H1 (cell line): ENCODE data around the gene CFL2. TPM values are rescaled to one million over a fixed set of nuclear protein-coding genes. Genes with fewer than 3 reads are reported as not detected.

ENCODE experiments used
- CTCF ChIA-PET: fragments of 300-600 bp; sonication (Branson Sonifier 250); formaldehyde crosslinking; loops from one replicate; lab custom pipeline; 2021; ENCODE audit not compliant: partially characterized antibody; lab: Charles Lee
- POLR2A ChIA-PET: fragments of 300-600 bp; sonication (Branson Sonifier 250); formaldehyde crosslinking; loops from one replicate; lab custom pipeline; 2021; ENCODE audit warnings: inconsistent platforms; ENCODE audit not compliant: partially characterized antibody; lab: Charles Lee
- DNase-seq, 2 experiments: peaks; one replicate each; pipeline versions ENCODE4 v3.0.0 to v3.0.0-alpha.2; 2010 to 2022; ENCODE audit warnings: low spot score in 2 of 2, low read depth in 1 of 2, mixed read lengths in 1 of 2
- FAIRE-seq: peaks from 2 replicates; lab custom pipeline; 2011; peaks lifted over from hg19 to GRCh38; lab: Jason Lieb, UNC
- H2AFZ ChIP-seq: 2 replicates; pipeline ENCODE4 v1.8.1; 2012; ENCODE audit warnings: low read length, inconsistent platforms
- H2AK5ac ChIP-seq: 2 replicates; pipeline ENCODE4 v1.6.1; 2013; ENCODE audit warnings: low read depth, low read length
- H2BK120ac ChIP-seq: replicated peaks from 2 replicates; pipeline ENCODE3; 2013; ENCODE audit warnings: low read depth, low read length, inconsistent platforms
- H2BK12ac ChIP-seq: 2 replicates; pipeline ENCODE4 v1.6.1; 2013; ENCODE audit warnings: low read depth, low read length
- H2BK15ac ChIP-seq: 2 replicates; pipeline ENCODE4 v1.6.1; 2013; ENCODE audit warnings: low read length
- H2BK20ac ChIP-seq: 2 replicates; pipeline ENCODE4 v1.6.1; 2013; ENCODE audit warnings: low read length
- H2BK5ac ChIP-seq: 2 replicates; pipeline ENCODE4 v1.6.1; 2013; ENCODE audit warnings: low read depth, low read length
- H3K14ac ChIP-seq: 2 replicates; pipeline ENCODE4 v1.6.1; 2013; ENCODE audit warnings: inconsistent platforms; ENCODE audit not compliant: insufficient read length
- H3K18ac ChIP-seq: 2 replicates; pipeline ENCODE4 v1.6.1; 2013; ENCODE audit warnings: low read length; ENCODE audit errors: extremely low read depth
- H3K23ac ChIP-seq: 2 replicates; pipeline ENCODE4 v1.6.1; 2013; ENCODE audit warnings: inconsistent platforms; ENCODE audit not compliant: insufficient read length
- H3K23me2 ChIP-seq: 2 replicates; pipeline ENCODE4 v1.6.1; 2013; ENCODE audit warnings: low read depth, low read length
- H3K27ac ChIP-seq: 2 replicates; pipeline ENCODE4 v1.6.1; 2011; ENCODE audit warnings: low read depth, low read length, inconsistent platforms
- H3K27me3 ChIP-seq, 4 experiments: replicated peaks in 1 of 4; 1 replicate in 1 of 4; 2 replicates in 3 of 4; pipeline versions ENCODE4 v1.6.1 to v1.8.1; 2011 to 2013; ENCODE audit warnings: low read length in 3 of 4, mild to moderate bottlenecking in 3 of 4, inconsistent platforms in 2 of 4, mixed read lengths in 2 of 4, moderate library complexity in 1 of 4; ENCODE audit not compliant: control insufficient read depth in 3 of 4, insufficient read depth in 3 of 4; ENCODE audit errors: extremely low read depth in 1 of 4
- H3K36me3 ChIP-seq, 4 experiments: 2 replicates each; pipeline versions ENCODE4 v1.6.1 to v1.8.1; 2011 to 2013; ENCODE audit warnings: mild to moderate bottlenecking in 4 of 4, low read length in 3 of 4, moderate library complexity in 2 of 4, control low read depth in 1 of 4, inconsistent platforms in 1 of 4; ENCODE audit not compliant: insufficient read depth in 4 of 4, control insufficient read depth in 2 of 4
- H3K4ac ChIP-seq: replicated peaks from 2 replicates; pipeline ENCODE3; 2013; ENCODE audit warnings: low read length, low read depth, mixed read lengths, inconsistent platforms; ENCODE audit not compliant: insufficient read length
- H3K4me1 ChIP-seq, 4 experiments: replicated peaks in 1 of 4; 1 replicate in 1 of 4; 2 replicates in 3 of 4; pipeline versions ENCODE4 v1.6.1 to v1.8.1; 2011 to 2013; ENCODE audit warnings: low read length in 3 of 4, inconsistent platforms in 2 of 4, mixed read lengths in 1 of 4; ENCODE audit not compliant: insufficient read depth in 4 of 4, control insufficient read depth in 3 of 4
- H3K4me2 ChIP-seq, 2 experiments: 2 replicates each; pipeline versions ENCODE4 v1.6.1 to v1.8.1; 2011 to 2013; ENCODE audit warnings: low read depth in 2 of 2, low read length in 2 of 2, control low read depth in 1 of 2, inconsistent platforms in 1 of 2, mild to moderate bottlenecking in 1 of 2; ENCODE audit not compliant: insufficient read depth in 1 of 2
- H3K4me3 ChIP-seq, 4 experiments: fragments of 200-600, 300-600 bp in 1 of 4; sonication (generic), shearing (Covaris generic), sonication (Bioruptor Twin) in 1 of 4; 2 replicates each; pipeline versions ENCODE4 v1.5.1 to v1.8.1; 2011 to 2016; ENCODE audit warnings: low read length in 4 of 4, low read depth in 3 of 4, control low read depth in 2 of 4, inconsistent platforms in 2 of 4, mild to moderate bottlenecking in 2 of 4, mixed read lengths in 1 of 4, moderate library complexity in 1 of 4; ENCODE audit not compliant: insufficient read depth in 2 of 4; ENCODE audit errors: extremely low read depth in 1 of 4
- H3K56ac ChIP-seq: replicated peaks from 2 replicates; pipeline ENCODE3; 2013; ENCODE audit warnings: low read depth, mild to moderate bottlenecking, mixed read lengths, low read length, inconsistent platforms; ENCODE audit not compliant: insufficient read length
- H3K79me1 ChIP-seq: 2 replicates; pipeline ENCODE4 v1.6.1; 2013; ENCODE audit warnings: low read depth, low read length, control low read depth
- H3K79me2 ChIP-seq, 2 experiments: 2 replicates each; pipeline versions ENCODE4 v1.6.1 to v1.8.1; 2012 to 2013; ENCODE audit warnings: low read length in 2 of 2, mild to moderate bottlenecking in 2 of 2, inconsistent platforms in 1 of 2; ENCODE audit not compliant: insufficient read depth in 2 of 2, control insufficient read depth in 1 of 2
- H3K9ac ChIP-seq, 4 experiments: replicated peaks in 1 of 4; 1 replicate in 1 of 4; 2 replicates in 3 of 4; pipeline versions ENCODE4 v1.6.1 to v1.8.1; 2011 to 2013; ENCODE audit warnings: low read depth in 3 of 4, low read length in 3 of 4, control low read depth in 2 of 4, mild to moderate bottlenecking in 2 of 4, moderate library complexity in 2 of 4, inconsistent platforms in 1 of 4; ENCODE audit errors: extremely low read depth in 1 of 4
- H3K9me3 ChIP-seq, 2 experiments: 2 replicates each; pipeline versions ENCODE4 v1.6.1 to v1.8.1; 2012 to 2013; ENCODE audit warnings: mild to moderate bottlenecking in 2 of 2, moderate library complexity in 2 of 2, control low read depth in 1 of 2, inconsistent platforms in 1 of 2, low read depth in 1 of 2, low read length in 1 of 2, mixed read lengths in 1 of 2; ENCODE audit not compliant: insufficient read depth in 2 of 2
- H4K20me1 ChIP-seq, 2 experiments: replicated peaks in 1 of 2; 2 replicates each; pipeline versions ENCODE3 to v1.8.1; 2011 to 2013; ENCODE audit warnings: inconsistent platforms in 2 of 2, low read length in 2 of 2, mild to moderate bottlenecking in 1 of 2; ENCODE audit not compliant: insufficient read depth in 2 of 2, control insufficient read depth in 1 of 2
- H4K5ac ChIP-seq: 2 replicates; pipeline ENCODE4 v1.6.1; 2013; ENCODE audit warnings: low read length, low read depth, mixed read lengths, inconsistent platforms; ENCODE audit not compliant: insufficient read length
- H4K8ac ChIP-seq: 2 replicates; pipeline ENCODE4 v1.8.0; 2013; ENCODE audit warnings: mild to moderate bottlenecking, moderate library complexity, low read length, inconsistent platforms; ENCODE audit not compliant: insufficient read depth; ENCODE audit errors: extremely low read depth
- H4K91ac ChIP-seq: replicated peaks from 2 replicates; pipeline ENCODE3; 2013; ENCODE audit warnings: low read length, mixed read lengths, inconsistent platforms; ENCODE audit not compliant: insufficient read length
- CBX8 ChIP-seq: fragments of 300-800, 300-1000 bp; sonication (generic); IDR thresholded peaks from 2 replicates; pipeline ENCODE4 v1.7.1; 2016; ENCODE audit warnings: low read depth, low read length, borderline replicate concordance
- CHD2 ChIP-seq: IDR thresholded peaks from 2 replicates; pipeline ENCODE4 v1.6.1; 2012; ENCODE audit warnings: low read length, improper control_type of control experiment
- CTCF ChIP-seq, 3 experiments: IDR thresholded peaks; 1 replicate in 2 of 3; 2 replicates in 1 of 3; pipeline versions ENCODE4 v1.5.1 to v1.6.1; 2011; ENCODE audit warnings: low read length in 3 of 3, mild to moderate bottlenecking in 3 of 3, inconsistent platforms in 2 of 3, low read depth in 1 of 3, moderate library complexity in 1 of 3; ENCODE audit not compliant: insufficient read depth in 1 of 3; ENCODE audit errors: control extremely low read depth in 1 of 3
- E2F6 ChIP-seq: IDR thresholded peaks from 2 replicates; pipeline ENCODE4 v1.6.1; 2012; ENCODE audit warnings: inconsistent platforms
- JUND ChIP-seq: IDR thresholded peaks from 2 replicates; pipeline ENCODE4 v1.6.1; 2011; ENCODE audit warnings: mild to moderate bottlenecking, improper control_type of control experiment, low read length
- KDM5A ChIP-seq: fragments of 200-600 bp; IDR thresholded peaks from 2 replicates; pipeline ENCODE4 v1.7.1; 2012; ENCODE audit warnings: mild to moderate bottlenecking, low read length, inconsistent platforms, mixed read lengths
- MAX ChIP-seq: IDR thresholded peaks from 2 replicates; pipeline ENCODE4 v1.6.1; 2012; ENCODE audit warnings: inconsistent platforms
- SP2 ChIP-seq: IDR thresholded peaks from 2 replicates; pipeline ENCODE4 v1.6.1; 2012; ENCODE audit warnings: mild to moderate bottlenecking, low read length, inconsistent platforms
- SP4 ChIP-seq: IDR thresholded peaks from 2 replicates; pipeline ENCODE4 v1.6.1; 2012; ENCODE audit warnings: low read length, inconsistent platforms
- WGBS, 2 experiments: shearing (Covaris generic) in 1 of 2; methylation state at CpG; one replicate each; pipeline versions ENCODE4 v1.1.6 to v1.1.7; 2013 to 2015; ENCODE audit warnings: low lambda C conversion rate in 2 of 2, mixed read lengths in 2 of 2, inconsistent platforms in 1 of 2, low coverage in 1 of 2, missing lambda C conversion rate in 1 of 2; ENCODE audit not compliant: insufficient replicate concordance in 2 of 2, insufficient coverage in 1 of 2, insufficient read length in 1 of 2; ENCODE audit errors: extremely low coverage in 1 of 2, missing lambda C conversion rate in 1 of 2; 5-methylcytosine and 5-hydroxymethylcytosine counted together
- polyA plus RNA-seq, 7 experiments: library from polyadenylated mRNA; depleted of rRNA in 3 of 7; stranded (reverse) in 5 of 7; unstranded in 2 of 7; fragments of >200 nt in 5 of 7; fragments of 200-250 nt in 2 of 7; gene quantifications; 1 replicate in 5 of 7; 2 replicates in 1 of 7; 4 replicates in 1 of 7; pipeline versions ENCODE4 v1.2.1 to v1.2.3, GENCODE V29; 2011 to 2013; ENCODE audit warnings: missing spikeins in 2 of 7, mixed read lengths in 2 of 7
- total RNA-seq: library from RNA; stranded (reverse); fragmentation: NEBNext Ultra II Directional; extraction: Animal tissue kit (Norgen Biotek cat#: 25700); gene quantifications from 2 replicates; pipeline ENCODE4 v1.2.1, GENCODE V29; 2021

CFL2 gene
- total and polyA plus RNA-seq, 2 of the 8 experiments (the other 6 are each of a cell fraction or from before 2014, with no cell fraction given) = 9.7 to 20.5 TPM

- H3K9me3 ChIP-seq = no peaks in the 10 kb centered on the region
- H3K4ac ChIP-seq = no peak overlapping the region
- no peak overlapping the region for H2BK5ac ChIP-seq
- 78% methylated on average over 4 of the region's 4 CpGs; no CpG with 5 or more reads in 1 of the 2 experiments for WGBS, 2 experiments
- H3K4me1 ChIP-seq = no peaks in the 10 kb centered on the region
- H4K20me1 ChIP-seq = no peaks in the 10 kb centered on the region
- H2BK12ac ChIP-seq = no peak overlapping the region
- peak overlapping the region; percentile 36; the same call in 1 of the 2 replicates for H2AFZ ChIP-seq
- no peaks in the 10 kb centered on the region for H3K79me2 ChIP-seq
- H4K8ac ChIP-seq = no peak overlapping the region
- DNase-seq = no peak
- H3K36me3 ChIP-seq = no peaks in the 10 kb centered on the region
- no peak overlapping the region for H3K23ac ChIP-seq
- no peak overlapping the region for H3K18ac ChIP-seq
- no peak overlapping the region for H2BK20ac ChIP-seq
- no peak overlapping the region for H3K56ac ChIP-seq
- H3K4me2 ChIP-seq = no peak overlapping the region
- H3K23me2 ChIP-seq = no peaks in the 10 kb centered on the region
- H2BK120ac ChIP-seq = no peak overlapping the region
- H3K4me3 ChIP-seq = no peak overlapping the region
- no peak overlapping the region for H2BK15ac ChIP-seq
- no peak overlapping the region for H3K9ac ChIP-seq
- H3K79me1 ChIP-seq = no peaks in the 10 kb centered on the region
- H4K91ac ChIP-seq = no peak overlapping the region
- CTCF ChIA-PET = interaction anchor here (0.8 to 3.1 kb wide), 4 partner anchors 9 to 152 kb away, joined by 3 to 13 read pairs (median 4); no protein-coding TSS in a partner anchor
- no peaks in the 10 kb centered on the region for H3K27me3 ChIP-seq
- H4K5ac ChIP-seq = no peak overlapping the region
- no peak overlapping the region for H3K14ac ChIP-seq
- no peak for FAIRE-seq
- POLR2A ChIA-PET = interaction anchor here (0.6 to 1.4 kb wide), 2 partner anchors 11 to 33 kb away, joined by 3 to 4 read pairs; no protein-coding TSS in a partner anchor
- no peak overlapping the region for H2AK5ac ChIP-seq
- no peak overlapping the region for H3K27ac ChIP-seq
- TF ChIP-seq SP4 (no peak), JUND (no peak), CBX8 (no peak), SP2 (no peak), E2F6 (no peak), CHD2 (no peak), KDM5A (no peak), CTCF (IDR thresholded peaks at IDR 0.05; ENCODE audit: control extremely low read depth in 1 of 3, insufficient read depth in 1 of 3, low read depth in 1 of 3, low read length in 3 of 3) (no peak), MAX (no peak)
Observed at GRCh38 chr14:34699873-34700621, 14.3 kb downstream of the CFL2 start.
